GM12801 (cell line): ENCODE results near the gene IQCF2.

Source experiments
- CTCF ChIP-seq: IDR thresholded peaks from one replicate; pipeline ENCODE4 v1.5.1; 2011; ENCODE audit warnings: control low read depth; ENCODE audit not compliant: insufficient read length; ENCODE audit errors: extremely low read depth

IQCF2 gene

GRCh38 chr3:51860703-51861665 is at the start of gene IQCF2:
Gene IQCF2, plus strand, starts transcription at chr3:51861615. Its CDS starts 52 bp downstream, at chr3:51861667.
- no peak for TF ChIP-seq CTCF

GRCh38 chr3:51813539-51813938 is 47.9 kb upstream of the IQCF2 start:
- TF ChIP-seq CTCF, result no peak

- TF ChIP-seq CTCF, result no peak
Observed at GRCh38 chr3:51814034-51814433, 47.4 kb upstream of the IQCF2 start.

GRCh38 chr3:51815614-51816013 is 45.8 kb upstream of the IQCF2 start:
- TF ChIP-seq CTCF, result no peak

- no peak for TF ChIP-seq CTCF
Observed at GRCh38 chr3:51816723-51817122, 44.7 kb upstream of the IQCF2 start.

- no peak for TF ChIP-seq CTCF
Observed at GRCh38 chr3:51817375-51817774, 44.0 kb upstream of the IQCF2 start.

- TF ChIP-seq CTCF, result no peak
Observed at GRCh38 chr3:51819151-51819550, 42.3 kb upstream of the IQCF2 start.
